HepG2 (cell line): ENCODE data around the gene POFUT2. TPM values are rescaled to one million over a fixed set of nuclear protein-coding genes. Genes with fewer than 3 reads are reported as not detected.

Experiments
- ATAC-seq: fragments of 200-7000 bp; cut with Tn5 transposase; 3 replicates; pipeline ENCODE4 v1.9.1; 2020; ENCODE audit warnings: mild to moderate bottlenecking, moderate library complexity
- BruUV-seq: library from RNA; stranded (reverse); fragments of 400-500 nt; replicated peaks from 2 replicates; lab custom pipeline; 2021; lab: Mats Ljungman, UMichigan
- CTCF ChIA-PET: fragments of 300-600 bp; formaldehyde crosslinking; extraction: SDS; loops from one replicate; lab custom pipeline; 2021; ENCODE audit warnings: low total read pairs, inconsistent platforms, low intra/inter-chr PET ratio; lab: Yijun Ruan, JAX
- POLR2A ChIA-PET: fragments of 350-600 bp; sonication (Branson Sonifier 250); formaldehyde crosslinking; loops from one replicate; lab custom pipeline; 2020; ENCODE audit warnings: antibody characterized with exemption, inconsistent platforms; lab: Yijun Ruan, JAX
- DNase-seq: peaks from one replicate; pipeline ENCODE4 v3.0.0-alpha.2; 2015; ENCODE audit warnings: low spot score
- FAIRE-seq: peaks from 3 replicates; lab custom pipeline; 2011; peaks lifted over from hg19 to GRCh38; lab: Jason Lieb, UNC
- H2AFZ ChIP-seq: one replicate; pipeline ENCODE4 v1.6.1; 2011; ENCODE audit warnings: low read length, inconsistent platforms
- H3K27ac ChIP-seq: fragments of 300-600 bp; 3 replicates; pipeline ENCODE4 v1.8.0; 2011; ENCODE audit warnings: mixed run types, mild to moderate bottlenecking, mixed read lengths, low read length, inconsistent platforms; ENCODE audit not compliant: insufficient read depth; ENCODE audit errors: extremely low read length
- H3K27me3 ChIP-seq, 2 experiments: fragments of 200-600 bp in 1 of 2; 2 replicates in 1 of 2; 3 replicates in 1 of 2; pipeline versions ENCODE4 v1.6.0 to v1.8.0; 2011; ENCODE audit warnings: low read length in 2 of 2, mild to moderate bottlenecking in 2 of 2, moderate library complexity in 2 of 2, inconsistent platforms in 1 of 2; ENCODE audit not compliant: insufficient read depth in 2 of 2, control insufficient read depth in 1 of 2
- H3K36me3 ChIP-seq, 2 experiments: fragments of 200-600 bp in 1 of 2; replicated peaks in 1 of 2; 2 replicates in 1 of 2; 3 replicates in 1 of 2; pipeline versions ENCODE4 v1.5.1 to v1.8.0; 2011; ENCODE audit warnings: low read length in 2 of 2, inconsistent platforms in 1 of 2; ENCODE audit not compliant: insufficient read depth in 2 of 2, control insufficient read depth in 1 of 2
- H3K4me1 ChIP-seq: 2 replicates; pipeline ENCODE4 v1.5.1; 2012; ENCODE audit warnings: low read length, inconsistent platforms; ENCODE audit not compliant: insufficient read depth
- H3K4me2 ChIP-seq: 2 replicates; pipeline ENCODE4 v1.6.0; 2011; ENCODE audit warnings: low read depth, low read length, inconsistent platforms
- H3K4me3 ChIP-seq, 3 experiments: fragments of 200-600 bp in 1 of 3; sonication (generic), shearing (Covaris generic) in 1 of 3; replicated peaks in 1 of 3; 2 replicates each; pipeline ENCODE4 v1.5.1; 2011 to 2016; ENCODE audit warnings: low read length in 3 of 3, inconsistent platforms in 2 of 3, low read depth in 2 of 3, mild to moderate bottlenecking in 2 of 3, control low read depth in 1 of 3, mixed read lengths in 1 of 3; ENCODE audit not compliant: insufficient read depth in 1 of 3
- H3K79me2 ChIP-seq: one replicate; pipeline ENCODE4 v1.6.1; 2011; ENCODE audit warnings: low read length, inconsistent platforms; ENCODE audit not compliant: insufficient read depth
- H3K9ac ChIP-seq: 2 replicates; pipeline ENCODE4 v1.6.0; 2011; ENCODE audit warnings: mild to moderate bottlenecking, low read depth, low read length, inconsistent platforms; ENCODE audit not compliant: insufficient read depth
- H3K9me3 ChIP-seq: 2 replicates; pipeline ENCODE4 v1.5.1; 2012; ENCODE audit warnings: mild to moderate bottlenecking, low read length
- H4K20me1 ChIP-seq: 2 replicates; pipeline ENCODE4 v1.6.0; 2011; ENCODE audit warnings: inconsistent platforms, mild to moderate bottlenecking, low read length, moderate library complexity; ENCODE audit not compliant: insufficient read depth
- CENPX ChIP-seq: sonication (generic); formaldehyde crosslinking; IDR thresholded peaks from 2 replicates; pipeline ENCODE4 v1.9.0; 2021; ENCODE audit warnings: mild to moderate bottlenecking, missing genetic modification reagents, moderate library complexity
- HNF4G ChIP-seq, 2 experiments: sonication (generic) in 1 of 2; formaldehyde crosslinking in 1 of 2; IDR thresholded peaks; 2 replicates each; pipeline versions ENCODE4 v1.4.0 to v1.6.1; 2011 to 2020; ENCODE audit warnings: borderline replicate concordance in 2 of 2, low read depth in 2 of 2, mild to moderate bottlenecking in 2 of 2, low read length in 1 of 2, missing genetic modification reagents in 1 of 2, moderate library complexity in 1 of 2
- SCMH1 ChIP-seq: sonication (generic); formaldehyde crosslinking; IDR thresholded peaks from 2 replicates; pipeline ENCODE4 v1.9.0; 2021; ENCODE audit warnings: missing genetic modification reagents, mild to moderate bottlenecking, borderline replicate concordance
- ZNF619 ChIP-seq: sonication (generic); formaldehyde crosslinking; IDR thresholded peaks from 2 replicates; pipeline ENCODE4 v1.4.0; 2020; ENCODE audit warnings: mild to moderate bottlenecking, missing genetic modification reagents
- WGBS: methylation state at CpG from one replicate; pipeline ENCODE4 v1.1.6; 2017; ENCODE audit warnings: low lambda C conversion rate; 5-methylcytosine and 5-hydroxymethylcytosine counted together
- in situ Hi-C: cut with HindIII; loops from 2 replicates; pipeline ENCODE4 v1.10.0; 2017; ENCODE audit warnings: low pct_unique_long_range_greater_than_20kb; ENCODE audit not compliant: extremely low pct_ligation_motif_present
- intact Hi-C: fragments of 100-400 bp; cut with micrococcal nuclease; formaldehyde crosslinking; loops from one replicate; pipeline ENCODE4 v1.10.0; 2022; ENCODE audit not compliant: unreplicated experiment
- polyA plus RNA-seq, 8 experiments: library from polyadenylated mRNA; depleted of rRNA in 3 of 8; stranded (reverse) in 7 of 8; unstranded in 1 of 8; fragments of >200 nt; fragmentation: Illumina TruSeq in 4 of 8; extraction: Trizol in 4 of 8; gene quantifications; 2 replicates each; pipeline versions ENCODE4 v1.2.1 to v1.2.3, GENCODE V29; 2011 to 2016; ENCODE audit warnings: low read depth in 4 of 8, missing spikeins in 1 of 8, mixed read lengths in 1 of 8; ENCODE audit not compliant: insufficient read depth in 1 of 8
- total RNA-seq, 5 experiments: library from RNA; depleted of rRNA; stranded (reverse); fragments of >200 nt; fragmentation: Illumina TruSeq; extraction: Trizol; gene quantifications; 2 replicates each; pipeline ENCODE4 v1.2.3, GENCODE V29; 2016; ENCODE audit warnings: low read depth in 1 of 5
- TF ChIP-seq, protein P1 (sequence below): sonication (generic); formaldehyde crosslinking; IDR thresholded peaks from 2 replicates; pipeline ENCODE4 v1.5.1; 2020; ENCODE audit warnings: mild to moderate bottlenecking, missing genetic modification reagents, borderline replicate concordance
- TF ChIP-seq, protein P2 (sequence below): sonication (generic); formaldehyde crosslinking; IDR thresholded peaks from 2 replicates; pipeline ENCODE4 v1.8.1; 2023; ENCODE audit warnings: missing genetic modification reagents, inconsistent platforms, borderline replicate concordance
- TF ChIP-seq, protein P3 (sequence below), 2 experiments: fragments of 450-650 bp in 1 of 2; sonication (generic) in 1 of 2; formaldehyde crosslinking; IDR thresholded peaks; 2 replicates each; pipeline versions ENCODE4 v1.5.0 to v1.8.0; 2020 to 2022; ENCODE audit warnings: mild to moderate bottlenecking in 1 of 2, missing genetic modification reagents in 1 of 2
- TF ChIP-seq, protein P4 (sequence below): sonication (generic); formaldehyde crosslinking; IDR thresholded peaks from 2 replicates; pipeline ENCODE4 v1.5.1; 2020; ENCODE audit warnings: missing genetic modification reagents, mild to moderate bottlenecking, borderline replicate concordance

The POFUT2 gene
- total and polyA plus RNA-seq, 2 of the 13 experiments (the other 11 are each of a cell fraction or from before 2014, with no cell fraction given), result 22.8 to 24.0 TPM

- no peak overlapping the region for H3K4me2 ChIP-seq
- H3K36me3 ChIP-seq, result peaks cover 12 to 36% of the 10 kb centered on the region in 2 experiments
- ATAC-seq (no peak), FAIRE-seq (no peak), DNase-seq (no peak)
- H4K20me1 ChIP-seq, result 0 out of 2 replicates have a peak, but pooled peaks cover 3% of the 10 kb centered on the region
- H3K79me2 ChIP-seq, result no peaks in the 10 kb centered on the region
- no peak overlapping the region for H3K27ac ChIP-seq
- in situ Hi-C loops (no loop called here), intact Hi-C loops (no loop called here)
- no peak overlapping the region for H2AFZ ChIP-seq
- no peak overlapping the region for H3K9ac ChIP-seq
- H3K27me3 ChIP-seq, result peaks cover 6 to 21% of the 10 kb centered on the region in 2 experiments; a peak in 4 of 5 replicates
- ChIA-PET POLR2A (no interaction called here), CTCF (no interaction called here)
- no peaks in the 10 kb centered on the region for H3K9me3 ChIP-seq
- no TSS peak for BruUV-seq
- 95% methylated on average over 11 of the region's 11 CpGs for WGBS
- peaks cover 23% of the 10 kb centered on the region for H3K4me1 ChIP-seq
- TF ChIP-seq, protein P1, sequence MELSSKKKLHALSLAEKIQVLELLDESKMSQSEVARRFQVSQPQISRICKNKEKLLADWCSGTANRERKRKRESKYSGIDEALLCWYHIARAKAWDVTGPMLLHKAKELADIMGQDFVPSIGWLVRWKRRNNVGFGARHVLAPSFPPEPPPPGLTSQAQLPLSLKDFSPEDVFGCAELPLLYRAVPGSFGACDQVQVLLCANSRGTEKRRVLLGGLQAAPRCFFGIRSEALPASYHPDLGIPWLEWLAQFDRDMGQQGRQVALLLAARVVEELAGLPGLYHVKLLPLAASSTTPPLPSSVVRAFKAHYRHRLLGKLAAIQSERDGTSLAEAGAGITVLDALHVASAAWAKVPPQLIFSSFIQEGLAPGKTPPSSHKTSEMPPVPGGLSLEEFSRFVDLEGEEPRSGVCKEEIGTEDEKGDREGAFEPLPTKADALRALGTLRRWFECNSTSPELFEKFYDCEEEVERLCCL (CRISPR knock-in tag), result no peak
- TF ChIP-seq, protein P2, sequence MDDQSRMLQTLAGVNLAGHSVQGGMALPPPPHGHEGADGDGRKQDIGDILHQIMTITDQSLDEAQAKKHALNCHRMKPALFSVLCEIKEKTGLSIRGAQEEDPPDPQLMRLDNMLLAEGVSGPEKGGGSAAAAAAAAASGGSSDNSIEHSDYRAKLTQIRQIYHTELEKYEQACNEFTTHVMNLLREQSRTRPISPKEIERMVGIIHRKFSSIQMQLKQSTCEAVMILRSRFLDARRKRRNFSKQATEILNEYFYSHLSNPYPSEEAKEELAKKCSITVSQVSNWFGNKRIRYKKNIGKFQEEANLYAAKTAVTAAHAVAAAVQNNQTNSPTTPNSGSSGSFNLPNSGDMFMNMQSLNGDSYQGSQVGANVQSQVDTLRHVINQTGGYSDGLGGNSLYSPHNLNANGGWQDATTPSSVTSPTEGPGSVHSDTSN (CRISPR knock-in tag), result no peak
- TF ChIP-seq HNF4G (IDR thresholded peaks at IDR 0.05; ENCODE audit: borderline replicate concordance, low read depth, low read length) (no peak), HNF4G (CRISPR knock-in tag; IDR thresholded peaks at IDR 0.05; ENCODE audit: borderline replicate concordance, low read depth) (no peak), SCMH1 (CRISPR knock-in tag) (no peak), CENPX (CRISPR knock-in tag) (no peak), ZNF619 (CRISPR knock-in tag) (no peak)
- TF ChIP-seq, protein P3, sequence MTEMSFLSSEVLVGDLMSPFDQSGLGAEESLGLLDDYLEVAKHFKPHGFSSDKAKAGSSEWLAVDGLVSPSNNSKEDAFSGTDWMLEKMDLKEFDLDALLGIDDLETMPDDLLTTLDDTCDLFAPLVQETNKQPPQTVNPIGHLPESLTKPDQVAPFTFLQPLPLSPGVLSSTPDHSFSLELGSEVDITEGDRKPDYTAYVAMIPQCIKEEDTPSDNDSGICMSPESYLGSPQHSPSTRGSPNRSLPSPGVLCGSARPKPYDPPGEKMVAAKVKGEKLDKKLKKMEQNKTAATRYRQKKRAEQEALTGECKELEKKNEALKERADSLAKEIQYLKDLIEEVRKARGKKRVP (CRISPR knock-in tag; IDR thresholded peaks at IDR 0.05), result no peak
- TF ChIP-seq, protein P4, sequence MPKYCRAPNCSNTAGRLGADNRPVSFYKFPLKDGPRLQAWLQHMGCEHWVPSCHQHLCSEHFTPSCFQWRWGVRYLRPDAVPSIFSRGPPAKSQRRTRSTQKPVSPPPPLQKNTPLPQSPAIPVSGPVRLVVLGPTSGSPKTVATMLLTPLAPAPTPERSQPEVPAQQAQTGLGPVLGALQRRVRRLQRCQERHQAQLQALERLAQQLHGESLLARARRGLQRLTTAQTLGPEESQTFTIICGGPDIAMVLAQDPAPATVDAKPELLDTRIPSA, result no peak
- no peak overlapping the region for H3K4me3 ChIP-seq
Observed at GRCh38 chr21:45262616-45263015, 25.1 kb downstream of the POFUT2 start.
